HUES6 (cell line): ENCODE measurements around the gene SESN1.

ENCODE experiments used
- H3K27ac ChIP-seq: 2 replicates; pipeline ENCODE4 v1.7.0; 2013; ENCODE audit warnings: low read depth, mild to moderate bottlenecking, low read length, inconsistent platforms
- H3K27me3 ChIP-seq: 2 replicates; pipeline ENCODE4 v1.6.1; 2013; ENCODE audit warnings: low read length; ENCODE audit not compliant: control insufficient read depth, insufficient read depth
- H3K36me3 ChIP-seq: 2 replicates; pipeline ENCODE4 v1.6.1; 2013; ENCODE audit warnings: low read length; ENCODE audit not compliant: control insufficient read depth, insufficient read depth
- H3K4me1 ChIP-seq: 2 replicates; pipeline ENCODE4 v1.6.1; 2013; ENCODE audit warnings: low read length; ENCODE audit not compliant: control insufficient read depth, insufficient read depth
- H3K4me3 ChIP-seq: 2 replicates; pipeline ENCODE4 v1.5.1; 2013; ENCODE audit warnings: low read depth, low read length
- H3K9ac ChIP-seq: one replicate; pipeline ENCODE4 v1.6.1; 2013; ENCODE audit warnings: mild to moderate bottlenecking, low read length
- H3K9me3 ChIP-seq: 2 replicates; pipeline ENCODE4 v1.6.1; 2013; ENCODE audit warnings: low read depth, low read length; ENCODE audit not compliant: control insufficient read depth, insufficient read depth

Gene SESN1

DNA sequence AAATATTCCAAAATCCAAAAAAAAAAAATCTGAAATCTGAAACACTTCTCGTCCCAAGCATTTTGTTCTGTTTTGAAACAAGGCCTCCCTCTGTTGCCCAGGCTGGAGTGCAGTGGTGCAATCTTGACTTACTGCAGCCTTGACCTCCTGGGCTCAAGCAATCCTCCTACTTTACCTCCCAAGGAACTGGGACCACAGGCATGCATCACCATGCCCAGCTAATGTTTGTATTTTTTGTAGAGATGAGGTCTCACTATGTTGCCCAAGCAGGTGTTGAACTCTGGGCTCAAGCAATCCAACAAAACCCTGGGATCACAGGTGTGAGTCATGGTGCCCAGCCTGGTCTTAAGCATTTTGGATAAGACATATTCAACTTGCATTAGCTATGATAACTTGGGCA, 13.6 kb downstream of the SESN1 start:
- H3K36me3 ChIP-seq, result no peaks in the 10 kb centered on the region
- H3K9me3 ChIP-seq, result no peaks in the 10 kb centered on the region

DNA sequence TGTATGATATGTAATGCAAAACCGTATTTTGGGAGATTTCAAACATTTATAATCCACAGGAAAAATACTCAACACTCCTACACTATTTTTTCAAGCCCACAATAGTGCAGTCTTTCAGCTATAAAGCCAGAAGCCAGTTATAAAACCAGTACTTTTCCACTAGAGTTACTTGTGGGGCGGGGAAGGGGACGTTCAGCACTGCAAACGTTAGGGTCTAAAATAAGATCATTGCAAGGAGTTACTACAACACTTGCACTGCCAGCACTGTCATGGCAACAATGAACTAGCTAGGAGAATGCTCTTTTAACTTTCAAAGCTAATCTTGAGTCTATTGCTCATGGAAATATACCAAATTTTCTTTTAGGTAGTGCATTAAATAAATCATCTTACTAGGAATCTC, 14.7 kb downstream of the SESN1 start:
- no peaks in the 10 kb centered on the region for H3K9me3 ChIP-seq
- no peaks in the 10 kb centered on the region for H3K27me3 ChIP-seq
- H3K4me3 ChIP-seq, result no peak overlapping the region
- H3K9ac ChIP-seq, result no peak overlapping the region
- no peaks in the 10 kb centered on the region; the same call in 1 of the 2 replicates for H3K4me1 ChIP-seq
- H3K36me3 ChIP-seq, result no peaks in the 10 kb centered on the region
- no peak overlapping the region for H3K27ac ChIP-seq

More for the DNA sequence above, 13.6 kb downstream of the SESN1 start:
- H3K9ac ChIP-seq, result no peak overlapping the region
- H3K27me3 ChIP-seq, result no peaks in the 10 kb centered on the region
- H3K4me1 ChIP-seq, result no peaks in the 10 kb centered on the region; the same call in 1 of the 2 replicates
- H3K27ac ChIP-seq, result no peak overlapping the region
- no peak overlapping the region for H3K4me3 ChIP-seq

DNA sequence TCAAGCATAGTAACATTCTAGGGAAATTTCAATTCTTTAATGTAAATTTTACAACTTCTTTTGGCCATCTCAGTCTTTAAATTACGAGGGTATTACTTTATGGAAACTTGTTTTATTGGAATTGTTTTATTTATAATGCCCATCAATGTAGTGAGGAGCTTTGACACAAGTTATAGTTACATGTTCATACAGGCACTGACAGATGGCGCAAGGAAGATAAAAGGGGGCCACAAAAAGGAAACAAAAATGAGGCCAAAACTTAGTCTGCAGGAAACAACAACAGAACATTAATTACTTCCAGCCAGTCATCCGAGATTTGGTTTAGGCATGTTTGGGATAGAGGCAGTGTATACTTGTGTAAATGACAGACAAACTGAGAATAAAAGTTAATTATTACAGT, 18.3 kb downstream of the SESN1 start:
- Histone ChIP-seq H3K27me3 (no peaks in the 10 kb centered on the region), H3K36me3 (no peaks in the 10 kb centered on the region), H3K27ac (no peak overlapping the region), H3K4me1 (no peaks in the 10 kb centered on the region), H3K9ac (no peak overlapping the region), H3K9me3 (no peaks in the 10 kb centered on the region), H3K4me3 (no peak overlapping the region)

DNA sequence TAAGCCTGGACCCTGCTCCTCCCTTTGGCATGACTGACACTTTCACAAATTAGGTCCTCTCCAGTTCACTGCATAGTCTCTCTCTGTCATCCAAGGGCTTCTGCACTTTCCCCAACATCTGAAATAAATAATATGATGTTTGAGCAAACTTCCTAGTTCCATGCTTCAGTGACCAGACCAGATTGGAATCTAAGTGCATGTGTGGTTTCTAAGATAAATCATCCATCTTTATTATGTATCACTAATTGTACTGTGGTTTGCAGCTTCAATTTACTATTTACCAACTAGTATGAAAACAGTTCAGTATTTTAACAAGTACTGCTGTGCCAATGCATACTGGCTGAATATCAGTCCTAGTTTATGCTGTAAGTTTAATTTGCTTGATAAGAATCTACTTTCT, 18.7 kb downstream of the SESN1 start:
- H3K27ac ChIP-seq, result no peak overlapping the region
- H3K4me1 ChIP-seq, result no peaks in the 10 kb centered on the region
- no peak overlapping the region for H3K9ac ChIP-seq
- H3K4me3 ChIP-seq, result no peak overlapping the region
- H3K9me3 ChIP-seq, result no peaks in the 10 kb centered on the region
- H3K27me3 ChIP-seq, result no peaks in the 10 kb centered on the region
- H3K36me3 ChIP-seq, result no peaks in the 10 kb centered on the region

DNA sequence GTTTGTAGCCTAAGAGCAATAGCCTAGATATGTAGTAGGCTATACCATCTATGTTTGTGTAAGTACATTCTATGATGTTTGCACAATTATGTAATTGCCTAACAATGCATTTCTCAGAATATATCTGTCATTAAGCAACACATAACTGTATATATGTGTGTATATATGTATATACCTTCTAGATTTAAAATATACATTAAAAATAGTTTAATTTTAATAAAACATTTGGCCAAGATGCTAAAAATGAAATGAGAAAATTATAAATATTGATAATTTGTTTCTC, 20.6 kb downstream of the SESN1 start:
- Histone ChIP-seq H3K36me3 (no peaks in the 10 kb centered on the region), H3K4me3 (no peak overlapping the region), H3K4me1 (no peaks in the 10 kb centered on the region), H3K9ac (no peak overlapping the region), H3K9me3 (no peaks in the 10 kb centered on the region), H3K27ac (no peak overlapping the region), H3K27me3 (no peaks in the 10 kb centered on the region)

DNA sequence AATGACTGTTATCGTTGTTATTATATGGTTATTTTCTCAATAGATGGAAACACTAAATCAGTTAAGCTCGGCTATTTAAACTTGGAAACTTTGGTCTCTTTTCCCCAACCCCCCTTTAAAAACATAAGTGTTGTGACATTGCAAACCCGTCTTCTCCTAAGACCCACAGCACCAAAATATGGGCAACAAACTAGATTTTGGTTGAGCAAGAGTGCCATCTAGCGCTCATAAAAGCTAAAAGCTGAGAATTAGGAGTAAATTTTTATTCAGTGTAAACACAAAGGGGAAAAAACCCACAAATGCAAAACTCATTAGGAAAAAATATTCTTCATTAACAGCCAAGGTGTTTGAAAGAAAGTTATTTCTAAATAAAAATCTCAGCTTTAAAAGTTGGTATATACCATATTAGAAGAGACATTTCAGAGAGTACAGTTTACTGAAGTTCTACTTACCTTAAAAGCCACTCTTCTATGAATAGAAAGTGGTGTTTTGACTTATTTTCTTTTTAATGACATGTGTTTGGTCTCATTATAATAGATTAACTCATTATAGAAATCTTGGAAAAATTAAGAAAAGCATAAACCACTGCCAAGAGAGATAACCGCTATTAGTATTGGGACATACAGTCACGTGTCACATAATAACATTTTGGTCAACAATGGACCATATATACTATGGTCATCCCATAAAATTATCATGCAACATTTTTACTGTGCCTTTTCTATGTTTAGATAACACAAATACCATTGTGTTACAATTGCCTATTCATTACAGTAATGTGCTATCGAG, 21.1 kb downstream of the SESN1 start:
- no peaks in the 10 kb centered on the region for H3K36me3 ChIP-seq
- H3K4me3 ChIP-seq, result no peak overlapping the region
- no peak overlapping the region for H3K27ac ChIP-seq
- no peaks in the 10 kb centered on the region for H3K27me3 ChIP-seq
- H3K4me1 ChIP-seq, result no peaks in the 10 kb centered on the region
- no peak overlapping the region for H3K9ac ChIP-seq
- no peaks in the 10 kb centered on the region for H3K9me3 ChIP-seq

DNA sequence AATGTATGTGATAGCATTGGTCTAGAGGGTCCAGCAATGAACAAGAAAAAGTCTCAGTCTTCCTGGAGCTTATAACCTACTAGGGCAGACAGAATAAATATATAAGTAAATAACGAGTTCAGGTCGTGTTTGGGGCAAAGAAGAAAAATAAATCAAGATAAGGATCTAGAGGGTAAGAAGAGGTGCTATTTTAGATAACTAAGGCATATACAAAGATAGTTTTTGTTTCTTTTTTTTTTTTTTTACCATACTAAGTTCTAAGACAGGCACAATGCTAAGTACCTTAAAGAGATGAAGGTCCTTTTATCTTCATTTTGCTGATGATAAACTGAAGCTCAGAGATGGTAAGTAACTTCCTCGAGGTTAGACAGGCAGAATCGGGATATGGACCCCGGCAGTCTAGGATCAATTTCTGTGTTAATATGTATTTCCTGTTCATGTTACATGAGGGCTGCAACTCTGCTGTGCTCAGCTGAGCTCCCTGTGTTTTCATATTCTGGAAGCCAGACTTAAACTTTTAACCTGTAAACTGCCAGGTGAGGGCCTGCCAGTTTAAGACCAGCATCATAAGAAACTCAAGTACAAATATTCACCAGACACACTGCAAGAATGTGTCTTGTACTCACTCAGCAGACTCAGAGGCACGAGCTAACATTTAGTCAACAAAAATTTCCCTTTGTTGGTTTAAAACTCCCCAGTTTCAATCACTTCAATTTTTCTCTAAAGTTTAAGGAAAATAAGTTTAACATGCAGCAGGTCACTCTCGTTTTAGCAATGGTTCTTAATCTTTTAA, 23.3 kb downstream of the SESN1 start:
- Histone ChIP-seq H3K4me1 (no peaks in the 10 kb centered on the region), H3K9ac (no peak overlapping the region), H3K36me3 (no peaks in the 10 kb centered on the region), H3K9me3 (no peaks in the 10 kb centered on the region), H3K27me3 (no peaks in the 10 kb centered on the region), H3K27ac (no peak overlapping the region), H3K4me3 (no peak overlapping the region)

DNA sequence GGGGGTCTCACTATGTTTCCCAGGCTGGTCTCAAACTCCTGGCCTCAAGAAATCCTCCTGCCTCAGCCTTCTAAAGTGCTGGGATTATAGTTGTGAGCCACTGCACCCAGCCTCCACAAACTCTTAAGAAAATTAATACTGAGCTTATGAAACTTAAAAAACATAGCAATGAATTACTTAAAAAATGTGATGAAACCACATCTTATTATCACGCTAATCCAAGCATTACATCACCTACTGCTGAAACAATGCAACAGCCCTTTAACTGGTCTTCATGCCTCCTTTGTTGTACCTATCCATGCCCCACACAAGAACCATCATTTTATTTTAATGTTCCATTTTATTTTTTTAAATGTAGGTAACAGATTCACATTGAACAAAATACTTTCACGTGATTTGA, 24.9 kb downstream of the SESN1 start:
- Histone ChIP-seq H3K36me3 (no peaks in the 10 kb centered on the region), H3K9me3 (no peaks in the 10 kb centered on the region), H3K4me3 (no peak overlapping the region), H3K27me3 (no peaks in the 10 kb centered on the region), H3K4me1 (no peaks in the 10 kb centered on the region), H3K9ac (no peak overlapping the region), H3K27ac (no peak overlapping the region)

DNA sequence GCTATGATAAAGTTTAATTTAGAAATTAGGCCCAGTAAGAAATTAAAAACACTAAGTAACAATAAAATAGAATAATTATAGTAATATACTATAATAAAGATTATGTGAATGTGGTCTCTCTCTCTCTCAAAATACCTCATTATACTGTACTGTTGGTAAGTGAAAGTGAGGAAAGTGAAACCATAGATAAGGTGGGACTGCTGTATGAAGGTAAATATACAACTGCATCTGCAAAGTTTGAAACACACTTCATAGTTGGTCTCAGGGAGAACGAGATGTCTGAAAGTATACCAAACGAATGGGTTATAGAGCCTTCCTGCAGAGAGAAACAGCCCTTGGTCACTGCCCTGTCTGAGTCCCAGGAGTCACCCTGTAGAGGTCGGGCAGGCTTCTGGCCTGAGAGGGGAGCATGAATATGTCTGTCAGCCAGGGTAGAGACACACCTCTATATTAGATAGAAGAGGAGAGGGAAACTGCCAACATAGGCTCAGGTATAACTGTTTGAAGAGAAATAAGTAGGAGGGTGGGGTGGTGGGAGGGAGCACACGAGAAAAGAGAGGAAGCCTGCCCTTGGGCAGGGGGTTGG, 31.8 kb downstream of the SESN1 start:
- Histone ChIP-seq H3K36me3 (no peaks in the 10 kb centered on the region), H3K9me3 (no peaks in the 10 kb centered on the region), H3K9ac (no peak overlapping the region), H3K4me1 (peaks cover 6% of the 10 kb centered on the region; the same call in 1 of the 2 replicates), H3K27ac (no peak overlapping the region), H3K4me3 (no peak overlapping the region), H3K27me3 (no peaks in the 10 kb centered on the region)

DNA sequence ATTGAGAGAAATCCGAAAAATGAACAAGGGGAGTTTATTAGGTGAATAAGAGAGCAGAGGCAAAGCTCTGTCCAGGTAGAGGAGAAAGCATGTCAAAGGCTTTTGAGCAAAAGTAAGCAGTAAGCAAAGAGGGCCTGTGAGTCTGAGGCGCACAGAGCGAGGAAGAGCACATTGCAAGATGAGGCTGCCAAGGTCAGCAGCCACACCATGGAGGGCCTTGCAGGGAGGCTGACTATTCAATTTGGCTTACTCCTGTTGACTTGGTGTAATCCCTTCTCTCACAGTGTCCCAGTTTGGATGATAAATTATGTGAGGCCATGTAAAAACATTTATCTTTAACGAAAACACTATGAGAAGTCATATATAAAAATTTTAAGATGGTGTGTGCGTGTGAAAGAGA, 32.4 kb downstream of the SESN1 start:
- Histone ChIP-seq H3K27me3 (no peaks in the 10 kb centered on the region), H3K27ac (no peak overlapping the region), H3K36me3 (no peaks in the 10 kb centered on the region), H3K4me1 (peaks cover 6% of the 10 kb centered on the region; the same call in 1 of the 2 replicates), H3K9ac (no peak overlapping the region), H3K4me3 (no peak overlapping the region), H3K9me3 (no peaks in the 10 kb centered on the region)

DNA sequence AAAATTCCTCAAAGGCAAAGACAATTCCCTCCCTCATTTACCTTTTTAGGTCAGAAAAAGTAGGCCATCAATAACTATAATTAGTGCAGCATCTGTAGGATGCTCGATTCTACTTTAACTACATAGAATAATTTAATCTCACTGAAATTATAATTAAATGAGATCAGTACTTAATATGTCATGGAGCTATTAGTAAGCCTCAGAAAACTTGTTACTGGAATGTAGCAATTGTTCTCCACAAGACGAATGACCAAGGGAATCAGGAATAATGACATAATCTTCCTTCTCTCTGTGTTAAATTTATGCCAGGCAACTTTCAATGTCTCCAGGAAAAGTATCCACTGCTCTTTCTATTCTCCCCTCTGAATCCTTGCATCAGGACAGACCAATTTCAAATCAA, 34.1 kb downstream of the SESN1 start:
- Histone ChIP-seq H3K9ac (no peak overlapping the region), H3K27me3 (no peaks in the 10 kb centered on the region), H3K36me3 (no peaks in the 10 kb centered on the region), H3K4me1 (peaks cover 6% of the 10 kb centered on the region; the same call in 1 of the 2 replicates), H3K4me3 (no peak overlapping the region), H3K27ac (no peak overlapping the region), H3K9me3 (no peaks in the 10 kb centered on the region)
